ENCODE results near the gene ZNF740.
"Not testable (repeated sequence)": the region's sequence is repeated elsewhere in the genome, so short reads cannot be mapped to it uniquely, and the experiment has no call there.

ZNF740 gene

DNA sequence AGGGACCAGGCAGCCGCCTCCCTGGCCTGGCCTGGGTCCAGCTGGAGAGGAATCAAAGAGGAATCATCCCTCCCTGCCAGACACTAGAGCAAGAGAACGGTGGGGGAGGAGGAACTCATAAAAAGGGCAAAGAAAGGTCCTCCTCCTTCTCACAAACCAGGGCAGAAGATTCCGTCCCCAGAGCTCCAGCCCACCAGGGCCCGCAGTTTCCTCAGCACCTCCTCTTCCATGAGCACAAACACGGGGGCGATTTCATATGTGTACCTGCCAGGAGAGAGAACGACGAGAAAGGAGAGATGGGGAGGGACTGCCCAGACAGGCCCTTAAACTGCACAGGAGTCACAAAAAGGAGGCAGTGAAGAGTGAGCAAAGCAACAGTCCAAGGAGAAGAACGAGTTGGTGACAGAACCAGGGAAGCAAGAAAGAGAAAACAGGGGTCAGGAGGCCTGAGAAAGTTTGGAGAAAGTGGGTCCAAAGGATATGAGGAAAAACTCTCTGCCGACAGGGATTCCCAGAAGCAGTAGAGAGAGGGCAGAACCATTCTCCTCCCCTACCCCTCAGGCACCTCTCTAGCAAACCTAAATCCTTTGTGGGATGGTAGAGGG, 8.7 kb upstream of the ZNF740 start:
- in situ Hi-C loops (cut with MboI; ENCODE audit: low sequenced_read_pairs, unreplicated experiment) = no loop called here
- no peak for DNase-seq (ENCODE audit: low spot score)
- TF ChIP-seq, protein P1, sequence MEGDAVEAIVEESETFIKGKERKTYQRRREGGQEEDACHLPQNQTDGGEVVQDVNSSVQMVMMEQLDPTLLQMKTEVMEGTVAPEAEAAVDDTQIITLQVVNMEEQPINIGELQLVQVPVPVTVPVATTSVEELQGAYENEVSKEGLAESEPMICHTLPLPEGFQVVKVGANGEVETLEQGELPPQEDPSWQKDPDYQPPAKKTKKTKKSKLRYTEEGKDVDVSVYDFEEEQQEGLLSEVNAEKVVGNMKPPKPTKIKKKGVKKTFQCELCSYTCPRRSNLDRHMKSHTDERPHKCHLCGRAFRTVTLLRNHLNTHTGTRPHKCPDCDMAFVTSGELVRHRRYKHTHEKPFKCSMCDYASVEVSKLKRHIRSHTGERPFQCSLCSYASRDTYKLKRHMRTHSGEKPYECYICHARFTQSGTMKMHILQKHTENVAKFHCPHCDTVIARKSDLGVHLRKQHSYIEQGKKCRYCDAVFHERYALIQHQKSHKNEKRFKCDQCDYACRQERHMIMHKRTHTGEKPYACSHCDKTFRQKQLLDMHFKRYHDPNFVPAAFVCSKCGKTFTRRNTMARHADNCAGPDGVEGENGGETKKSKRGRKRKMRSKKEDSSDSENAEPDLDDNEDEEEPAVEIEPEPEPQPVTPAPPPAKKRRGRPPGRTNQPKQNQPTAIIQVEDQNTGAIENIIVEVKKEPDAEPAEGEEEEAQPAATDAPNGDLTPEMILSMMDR (IDR thresholded peaks at IDR 0.05; ENCODE audit: borderline replicate concordance, control extremely low read depth, extremely low read depth, insufficient read depth, missing control alignments) = no peak

DNA sequence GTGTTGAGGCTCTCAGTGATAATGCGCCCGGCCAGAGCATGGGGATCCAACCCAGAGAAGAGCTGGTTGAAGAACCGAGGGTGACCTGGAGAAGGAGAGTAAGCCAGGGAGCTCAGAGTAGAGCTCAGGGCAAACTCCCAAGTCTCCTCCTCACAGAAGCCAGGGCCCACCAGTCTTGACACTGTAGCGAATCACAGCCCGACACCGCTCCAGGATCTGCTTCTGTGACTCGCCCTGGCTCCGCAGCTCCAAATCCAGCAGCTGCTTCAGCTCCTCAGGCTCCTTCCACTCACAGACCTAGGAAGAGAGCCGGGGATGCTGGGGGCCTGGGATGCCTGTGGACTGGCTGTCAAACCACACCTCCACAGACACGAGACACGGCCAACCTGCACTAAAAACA, 8.2 kb upstream of the ZNF740 start:
- no peak for DNase-seq (ENCODE audit: low spot score)
- in situ Hi-C loops (cut with MboI; ENCODE audit: low sequenced_read_pairs, unreplicated experiment) = no loop called here
- TF ChIP-seq, protein P1 (IDR thresholded peaks at IDR 0.05; ENCODE audit: borderline replicate concordance, control extremely low read depth, extremely low read depth, insufficient read depth, missing control alignments) = no peak

DNA sequence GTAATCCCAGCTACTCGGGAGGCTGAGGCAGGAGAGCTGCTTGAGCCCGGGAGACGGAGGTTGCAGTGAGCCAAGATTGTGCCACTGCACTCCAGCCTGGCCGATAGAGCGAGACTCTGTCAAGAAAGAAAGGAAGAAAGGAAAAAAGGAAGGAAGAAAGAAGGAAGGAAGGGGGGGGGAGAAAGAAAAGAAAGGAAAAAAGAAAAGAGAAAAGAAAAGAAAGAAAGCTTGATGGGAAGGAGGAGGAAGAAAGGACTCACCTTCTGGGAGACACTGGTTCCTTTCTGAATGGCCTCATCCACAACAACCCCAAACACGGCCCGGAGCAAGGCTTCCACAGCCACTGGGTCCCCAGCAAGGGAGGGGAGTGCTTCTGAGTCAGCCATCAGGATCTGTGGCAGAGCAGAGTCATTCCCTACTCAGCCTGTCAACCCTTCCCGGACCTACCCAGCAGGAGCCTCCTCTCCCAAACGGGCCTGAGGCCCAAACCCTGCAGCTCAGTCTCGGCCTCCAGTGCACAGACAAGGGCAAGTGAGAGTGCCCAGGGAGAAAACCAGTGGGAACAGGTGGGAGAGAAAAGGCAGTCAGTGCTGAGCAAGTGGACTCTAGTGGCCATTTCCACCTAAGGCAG, 7.3 kb upstream of the ZNF740 start:
- in situ Hi-C loops (cut with MboI; ENCODE audit: low sequenced_read_pairs, unreplicated experiment) = no loop called here
- TF ChIP-seq, protein P1 (IDR thresholded peaks at IDR 0.05; ENCODE audit: borderline replicate concordance, control extremely low read depth, extremely low read depth, insufficient read depth, missing control alignments) = no peak
- no peak for DNase-seq (ENCODE audit: low spot score)

DNA sequence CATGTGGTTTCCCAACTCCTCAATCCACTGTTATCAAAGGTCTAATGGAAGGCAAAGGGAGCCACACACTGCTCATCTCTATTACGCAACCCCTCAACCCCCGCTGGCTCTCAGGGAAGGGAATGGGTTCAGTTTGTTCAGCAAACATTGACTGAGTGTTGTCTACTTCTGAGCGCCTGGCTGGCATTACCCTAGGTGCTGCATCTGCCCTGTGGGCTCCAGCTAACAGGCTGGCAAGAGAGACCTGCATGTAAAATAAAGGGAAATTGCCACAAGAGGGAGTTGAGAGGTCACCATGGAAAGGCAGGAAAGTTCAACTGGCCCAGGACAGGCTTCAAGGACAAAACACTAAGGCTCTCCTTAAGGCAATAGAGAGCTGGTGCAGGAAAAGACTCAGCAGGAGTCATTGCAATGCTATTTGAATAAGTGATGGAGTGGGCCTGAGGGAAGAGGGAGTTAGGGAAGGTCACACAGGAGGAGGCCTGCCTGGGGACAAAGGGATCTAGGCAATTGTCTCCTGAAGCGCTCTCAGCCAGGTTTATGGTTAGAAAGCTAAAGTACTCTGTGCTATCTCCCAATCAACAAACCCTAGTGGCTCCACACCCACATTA, 5.5 kb upstream of the ZNF740 start:
- TF ChIP-seq, protein P1 (IDR thresholded peaks at IDR 0.05; ENCODE audit: borderline replicate concordance, control extremely low read depth, extremely low read depth, insufficient read depth, missing control alignments) = peak; percentile 10
- in situ Hi-C loops (cut with MboI; ENCODE audit: low sequenced_read_pairs, unreplicated experiment) = no loop called here
- no peak for DNase-seq (ENCODE audit: low spot score)

DNA sequence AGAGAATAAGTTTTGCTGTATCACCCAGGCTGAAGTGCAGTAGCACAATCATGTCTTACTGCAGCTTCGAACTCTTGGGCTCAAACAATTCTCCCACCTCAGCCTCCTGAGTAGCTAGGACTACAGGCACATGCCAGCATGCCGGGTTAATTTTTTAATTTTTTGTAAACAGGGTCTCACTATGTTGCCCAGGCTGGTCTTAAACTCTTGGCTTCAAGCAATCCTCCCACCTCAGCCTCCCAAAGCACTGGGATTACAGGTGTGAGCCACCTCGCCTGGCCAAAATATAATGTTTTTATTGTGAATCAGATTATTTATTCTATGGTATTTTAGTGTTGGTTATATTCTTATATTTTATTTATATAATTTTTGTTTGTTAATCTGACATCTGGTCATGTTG, 3.8 kb upstream of the ZNF740 start:
- TF ChIP-seq, protein P1 (IDR thresholded peaks at IDR 0.05; ENCODE audit: borderline replicate concordance, control extremely low read depth, extremely low read depth, insufficient read depth, missing control alignments) = no peak
- no peak for DNase-seq (ENCODE audit: low spot score)
- in situ Hi-C loops (cut with MboI; ENCODE audit: low sequenced_read_pairs, unreplicated experiment) = no loop called here

DNA sequence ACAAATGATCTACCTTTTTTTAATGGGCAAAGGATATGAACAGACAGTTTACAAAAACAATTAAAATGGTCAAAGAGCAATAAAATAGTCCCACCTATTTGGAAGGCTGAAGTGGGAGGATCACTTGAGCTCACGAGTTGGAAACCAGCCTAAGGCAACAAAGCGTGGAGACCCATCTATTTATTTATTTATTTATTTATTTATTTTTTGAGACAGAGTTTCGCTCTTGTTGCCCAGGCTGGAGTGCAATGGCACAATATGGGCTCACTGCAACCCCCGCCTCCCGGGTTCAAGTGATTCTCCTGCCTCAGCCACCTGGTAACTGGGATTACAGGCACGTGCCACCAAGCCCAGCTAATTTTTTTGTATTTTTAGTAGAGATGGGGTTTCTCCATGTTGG, 3.1 kb upstream of the ZNF740 start:
- DNase-seq (ENCODE audit: low spot score); in situ Hi-C loops (cut with MboI; ENCODE audit: low sequenced_read_pairs, unreplicated experiment): not testable (repeated sequence)

DNA sequence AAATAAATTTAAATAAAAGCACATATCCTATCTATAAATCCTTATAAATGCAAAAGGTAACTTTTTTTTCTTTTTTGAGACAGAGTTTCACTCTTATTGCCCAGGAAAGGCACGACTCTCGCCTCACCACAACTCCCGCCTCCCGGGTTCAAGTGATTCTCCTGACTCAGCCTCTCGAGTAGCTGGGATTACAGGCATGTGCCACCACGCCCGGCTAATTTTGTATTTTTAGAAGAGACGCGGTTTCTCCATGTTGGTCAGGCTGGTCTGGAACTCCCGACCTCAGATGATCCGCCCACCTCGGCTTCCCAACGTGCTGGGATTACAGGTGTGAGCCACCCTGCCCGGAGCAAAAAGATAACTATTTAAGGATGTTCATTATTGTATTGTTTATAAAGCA, 1.7 kb upstream of the ZNF740 start:
- in situ Hi-C loops (cut with MboI; ENCODE audit: low sequenced_read_pairs, unreplicated experiment); DNase-seq (ENCODE audit: low spot score): not testable (repeated sequence)

All from GM13976 (cell line).